ENCODE data around the gene GNAQ.

GRCh38 chr9:77903666-77904285 lies 127.8 kb downstream of the GNAQ start:
- TF ChIP-seq CTCF (IDR thresholded peaks at IDR 0.05) (no peak), POLR2A (IDR thresholded peaks at IDR 0.05) (no peak)
